GM18526 (cell line): ENCODE data around the gene TREML2.

Source experiments
- POLR2A ChIP-seq: IDR thresholded peaks from 3 replicates; pipeline ENCODE4 v1.6.1; 2011; ENCODE audit not compliant: insufficient read length; ENCODE audit errors: extremely low read depth

The TREML2 gene

GRCh38 chr6:41164551-41165120, 36.3 kb downstream of the TREML2 start:
- TF ChIP-seq POLR2A: no peak

GRCh38 chr6:41163419-41163717, 37.6 kb downstream of the TREML2 start:
- no peak for TF ChIP-seq POLR2A

GRCh38 chr6:41162687-41163418, 38.1 kb downstream of the TREML2 start, which contains the start of gene TREM2:
TREM2 (minus strand) TSS chr6:41163116; CDS start chr6:41163082, 34 bp downstream.
- no peak for TF ChIP-seq POLR2A

DNA sequence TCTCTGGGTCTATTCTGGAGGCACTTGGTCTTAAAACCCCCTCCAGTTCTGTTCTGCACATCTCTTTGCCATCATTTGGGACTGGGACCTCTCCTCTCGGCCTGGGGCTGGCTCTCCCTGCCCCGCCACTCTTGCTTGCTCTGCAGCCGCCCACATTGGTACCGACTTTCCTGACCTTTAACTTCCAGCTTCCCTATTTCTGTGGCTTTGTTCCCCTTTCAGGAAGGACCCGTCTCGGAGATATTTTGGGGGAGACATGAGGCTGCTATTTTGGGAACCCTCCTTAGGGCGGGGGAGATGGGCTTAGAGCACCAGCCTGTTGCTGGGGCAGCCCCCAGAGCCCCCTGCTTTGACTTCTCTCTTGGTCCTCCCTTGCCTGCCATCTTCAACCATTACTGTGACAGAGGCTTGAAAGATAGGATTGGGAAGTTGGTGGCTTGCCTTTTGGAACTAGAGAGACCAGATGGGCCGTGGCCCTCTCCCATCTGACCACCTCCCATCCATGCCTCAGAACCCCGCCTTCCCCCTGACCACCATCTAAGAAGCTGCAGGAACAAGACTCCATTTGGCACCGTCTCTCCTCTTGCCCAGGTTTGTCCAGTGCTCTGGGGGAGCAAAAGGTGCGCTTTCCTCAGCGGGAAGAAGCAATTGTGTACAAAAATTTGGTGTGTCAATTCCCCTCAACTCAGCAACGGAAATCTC, 38.9 kb downstream of the TREML2 start:
- no peak for TF ChIP-seq POLR2A

- no peak for TF ChIP-seq POLR2A
Observed at GRCh38 chr6:41161380-41161779, 39.6 kb downstream of the TREML2 start.

- TF ChIP-seq POLR2A: no peak
Observed at GRCh38 chr6:41160933-41161332, 40.0 kb downstream of the TREML2 start.

DNA sequence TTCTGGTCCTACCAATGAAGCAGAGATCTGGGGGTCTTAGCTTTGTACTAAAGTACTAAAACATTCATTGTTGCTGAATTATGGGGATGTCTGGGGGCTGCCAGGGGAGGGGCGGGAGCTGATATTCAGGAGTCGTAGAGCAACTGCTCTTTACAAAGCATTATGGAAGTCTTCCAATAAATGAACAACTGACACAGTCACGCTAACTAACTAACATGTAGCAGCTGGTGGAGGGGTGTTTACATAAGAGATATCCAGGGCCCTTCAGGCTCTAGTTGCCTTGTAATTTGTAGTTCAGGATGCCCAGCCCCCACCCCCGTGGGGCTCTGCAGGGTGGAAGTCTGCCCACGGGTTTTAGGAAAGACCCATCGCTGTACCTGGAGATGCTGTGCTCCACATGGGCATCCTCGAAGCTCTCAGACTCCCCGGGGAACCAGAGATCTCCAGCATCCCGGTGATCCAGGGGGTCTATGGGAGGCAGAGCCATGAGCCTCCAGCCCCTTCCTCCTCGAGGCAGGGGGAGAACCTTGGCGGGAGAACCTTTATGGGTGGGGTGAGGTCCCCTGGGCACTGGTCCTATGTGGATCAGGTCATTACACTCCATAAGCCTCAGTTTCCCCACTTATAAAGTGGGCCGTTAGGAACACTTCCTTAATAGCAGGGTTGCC, 41.4 kb downstream of the TREML2 start:
- TF ChIP-seq POLR2A: no peak

- no peak for TF ChIP-seq POLR2A
Observed at GRCh38 chr6:41157323-41157722, 43.6 kb downstream of the TREML2 start.

GRCh38 chr6:41156771-41157170, 44.2 kb downstream of the TREML2 start:
- TF ChIP-seq POLR2A: no peak

DNA sequence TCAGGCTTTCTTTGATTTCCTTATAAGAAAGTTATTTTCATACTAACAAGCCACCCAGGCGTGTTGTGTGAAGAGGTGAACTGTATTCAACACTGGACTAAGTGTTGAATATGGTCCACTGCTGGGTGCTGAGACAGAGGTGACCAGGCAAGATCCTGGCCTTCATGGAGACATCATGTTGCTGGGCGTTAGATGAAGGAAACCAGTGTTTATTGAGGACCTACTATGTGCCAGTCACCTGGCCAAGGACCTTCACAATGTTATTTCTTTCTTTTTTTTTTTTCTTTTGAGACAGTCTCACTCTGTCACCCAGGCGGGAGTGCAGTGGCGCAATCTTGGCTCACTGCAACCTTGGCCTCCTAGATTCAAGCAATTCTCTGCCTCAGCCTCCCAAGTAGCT, 44.9 kb downstream of the TREML2 start:
- no peak for TF ChIP-seq POLR2A

DNA sequence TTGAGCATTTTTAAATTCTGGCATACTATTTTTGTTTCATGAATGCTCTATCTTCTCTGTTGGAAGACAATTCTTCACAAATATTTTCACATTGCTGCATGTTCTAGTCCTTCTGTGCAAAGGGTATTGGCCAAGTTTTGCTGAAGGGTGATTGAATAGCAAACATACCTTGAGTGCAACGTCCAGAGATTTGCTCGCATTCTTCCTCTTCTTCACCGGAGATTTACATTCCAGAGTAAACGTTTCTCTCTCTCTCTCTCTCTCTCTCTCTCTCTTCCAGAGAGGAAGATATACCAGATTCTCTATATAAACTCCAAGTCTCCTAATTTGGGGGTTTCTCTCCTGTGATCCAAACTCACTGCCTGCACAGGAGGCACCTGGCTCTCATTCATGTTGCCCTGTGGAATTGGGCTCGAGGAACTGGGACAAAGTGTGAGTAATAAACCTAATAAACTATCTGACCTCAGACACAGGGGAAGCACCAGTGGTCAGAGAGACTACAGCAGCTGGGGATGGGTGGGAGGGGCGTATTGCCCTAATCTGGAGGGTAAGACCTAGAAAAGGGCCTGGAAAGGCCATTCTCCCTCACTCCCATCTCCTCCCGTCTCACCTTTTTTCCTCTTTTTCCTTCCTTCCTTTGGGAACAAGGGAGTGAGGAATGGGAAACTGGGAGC, 45.7 kb downstream of the TREML2 start:
- no peak for TF ChIP-seq POLR2A

DNA sequence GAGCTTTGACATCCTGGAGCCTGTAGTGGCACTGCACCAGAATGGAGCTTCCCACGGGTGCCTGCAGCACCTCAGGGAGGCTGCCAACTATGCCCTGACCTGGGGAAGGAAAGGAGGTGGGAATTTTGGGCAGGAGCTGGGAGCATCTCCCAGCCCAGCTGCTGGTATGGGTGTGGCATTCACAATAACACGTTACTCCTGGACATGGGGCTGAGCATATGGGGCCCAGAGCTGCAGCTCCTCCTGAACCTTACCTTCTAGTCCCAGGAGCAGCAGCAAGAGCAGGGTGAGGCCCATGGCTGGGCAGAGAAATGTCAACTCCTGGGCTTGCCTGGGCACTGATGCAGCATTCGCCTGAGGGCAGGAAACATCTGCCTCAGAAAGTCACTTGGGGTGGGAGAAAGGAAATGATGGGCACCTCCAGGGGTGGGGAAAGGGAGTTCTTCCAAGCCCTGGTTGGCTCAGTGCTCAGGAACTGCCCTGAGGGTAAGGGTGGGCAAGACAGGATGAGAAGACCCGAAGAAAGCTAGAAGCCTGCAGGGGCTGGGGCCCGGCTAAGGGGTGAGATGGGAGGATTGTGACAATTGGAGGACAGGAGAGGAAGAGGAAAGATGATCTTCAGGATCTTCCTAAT, 46.8 kb downstream of the TREML2 start, which contains the start of gene TREML1:
TREML1 (minus strand) TSS at position 356 of the 634 bp plus-strand sequence; CDS start at position 297, 59 bp downstream.
- TF ChIP-seq POLR2A: no peak

GRCh38 chr6:41153451-41153850, 47.5 kb downstream of the TREML2 start:
- no peak for TF ChIP-seq POLR2A

DNA sequence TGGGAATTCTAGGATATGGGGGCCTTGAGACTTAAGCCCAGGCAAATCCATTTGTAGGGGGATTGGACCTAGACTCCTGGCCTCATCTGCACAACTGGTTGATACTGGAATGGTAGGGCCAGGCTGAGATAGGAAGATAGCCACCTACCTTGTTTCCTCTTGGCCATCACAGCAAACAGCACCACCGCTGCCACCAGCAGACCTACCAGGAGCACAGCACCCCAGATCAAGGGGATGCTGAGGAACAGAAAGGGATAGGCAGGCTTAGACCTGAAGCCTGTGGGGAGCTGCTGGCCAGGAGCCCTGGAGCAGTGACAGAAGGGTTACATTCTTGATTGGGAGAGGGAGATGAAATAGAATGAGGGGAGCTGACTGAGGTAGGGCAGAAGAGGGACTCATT, 50.3 kb downstream of the TREML2 start:
- no peak for TF ChIP-seq POLR2A

- TF ChIP-seq POLR2A: no peak
Observed at GRCh38 chr6:41147917-41148316, 53.0 kb downstream of the TREML2 start.
